ENCODE measurements around the gene CATSPER4.

DNA sequence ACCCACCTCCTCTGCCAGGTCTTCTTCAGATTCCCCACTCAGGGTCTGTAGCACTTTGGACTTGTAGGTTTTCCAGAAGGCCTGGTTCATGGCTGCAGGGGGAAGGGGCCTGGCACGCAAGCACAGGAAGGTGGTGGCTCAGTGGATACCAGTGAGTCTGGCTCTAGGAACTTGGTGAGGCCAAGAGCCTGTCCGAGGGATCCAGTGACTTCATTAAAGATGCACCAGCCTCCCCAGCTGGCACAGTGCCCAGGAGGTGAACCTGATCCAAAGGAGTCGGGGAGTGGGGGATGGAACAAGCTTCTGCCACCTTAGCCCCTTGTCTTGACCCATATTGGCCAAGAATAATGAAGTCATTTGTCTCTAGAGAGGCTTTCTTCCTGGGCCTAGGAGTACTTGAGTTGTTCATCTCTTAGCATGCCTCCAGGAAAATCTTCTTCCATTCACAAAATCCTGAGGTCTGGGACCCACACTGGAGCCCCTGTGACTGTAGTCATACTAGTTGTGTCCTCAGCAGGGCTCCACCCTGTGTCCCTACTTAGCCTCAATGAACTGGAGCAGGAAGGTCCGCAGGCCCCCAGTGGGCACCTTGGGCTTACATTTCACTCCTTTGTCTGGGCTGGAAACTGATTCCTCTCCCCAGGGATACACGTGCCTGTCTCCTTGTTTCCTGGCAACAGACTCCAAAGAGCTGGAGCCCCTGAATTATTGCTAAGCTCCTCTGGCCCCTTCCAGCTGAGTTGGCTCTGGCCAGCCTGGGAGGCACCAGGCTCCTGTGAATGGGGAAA is 21.8 kb upstream of the CATSPER4 start, which contains the start of gene C1orf232:
- TF ChIP-seq, protein P1, sequence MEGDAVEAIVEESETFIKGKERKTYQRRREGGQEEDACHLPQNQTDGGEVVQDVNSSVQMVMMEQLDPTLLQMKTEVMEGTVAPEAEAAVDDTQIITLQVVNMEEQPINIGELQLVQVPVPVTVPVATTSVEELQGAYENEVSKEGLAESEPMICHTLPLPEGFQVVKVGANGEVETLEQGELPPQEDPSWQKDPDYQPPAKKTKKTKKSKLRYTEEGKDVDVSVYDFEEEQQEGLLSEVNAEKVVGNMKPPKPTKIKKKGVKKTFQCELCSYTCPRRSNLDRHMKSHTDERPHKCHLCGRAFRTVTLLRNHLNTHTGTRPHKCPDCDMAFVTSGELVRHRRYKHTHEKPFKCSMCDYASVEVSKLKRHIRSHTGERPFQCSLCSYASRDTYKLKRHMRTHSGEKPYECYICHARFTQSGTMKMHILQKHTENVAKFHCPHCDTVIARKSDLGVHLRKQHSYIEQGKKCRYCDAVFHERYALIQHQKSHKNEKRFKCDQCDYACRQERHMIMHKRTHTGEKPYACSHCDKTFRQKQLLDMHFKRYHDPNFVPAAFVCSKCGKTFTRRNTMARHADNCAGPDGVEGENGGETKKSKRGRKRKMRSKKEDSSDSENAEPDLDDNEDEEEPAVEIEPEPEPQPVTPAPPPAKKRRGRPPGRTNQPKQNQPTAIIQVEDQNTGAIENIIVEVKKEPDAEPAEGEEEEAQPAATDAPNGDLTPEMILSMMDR (IDR thresholded peaks at IDR 0.05) = no peak
- TF ChIP-seq POLR2A (IDR thresholded peaks at IDR 0.05) (no peak), EP300 (IDR thresholded peaks at IDR 0.05; ENCODE audit: low read depth) (no peak), POLR2AphosphoS5 (IDR thresholded peaks at IDR 0.05) (no peak)

Data from transverse colon (tissue), 4 donors.